Type B pancreatic cell (in vitro differentiated cells): Measurements from ENCODE around the gene SEC24C. TPM values are rescaled to one million over a fixed set of nuclear protein-coding genes. Genes with fewer than 3 reads are reported as not detected.
A peak's percentile ranks its signal among the peaks of the same experiment; 100 is the strongest.
"Not testable (repeated sequence)": the region's sequence is repeated elsewhere in the genome, so short reads cannot be mapped to it uniquely, and the experiment has no call there.

Experiments
- DNase-seq: peaks from one replicate; pipeline ENCODE4 v3.0.0; 2021; ENCODE audit warnings: mixed read lengths; ENCODE audit not compliant: unreplicated experiment; ENCODE audit errors: extremely low spot score
- H3K27ac Mint-ChIP-seq: 2 replicates; pipeline ENCODE4 v1.8.0; 2021; ENCODE audit warnings: mild to moderate bottlenecking, mixed read lengths
- H3K27me3 Mint-ChIP-seq: 2 replicates; pipeline ENCODE4 v1.8.0; 2021; ENCODE audit warnings: mixed read lengths
- H3K36me3 Mint-ChIP-seq: 2 replicates; pipeline ENCODE4 v1.8.0; 2021; ENCODE audit warnings: mixed read lengths
- H3K4me1 Mint-ChIP-seq: one replicate; pipeline ENCODE4 v1.8.0; 2021; ENCODE audit warnings: mixed read lengths; ENCODE audit not compliant: unreplicated experiment
- H3K4me3 Mint-ChIP-seq: 2 replicates; pipeline ENCODE4 v1.8.0; 2021; ENCODE audit warnings: mild to moderate bottlenecking, mixed read lengths
- H3K9me3 Mint-ChIP-seq: 2 replicates; pipeline ENCODE4 v1.8.0; 2021; ENCODE audit warnings: mixed read lengths
- CTCF ChIP-seq: fragments of 200-600 bp; sonication (generic); conservative IDR thresholded peaks from 2 replicates; pipeline ENCODE4 v1.5.0; 2021; ENCODE audit warnings: antibody characterized with exemption, mild to moderate bottlenecking
- long read RNA-seq: library from polyadenylated mRNA; unstranded; transcript quantifications from one replicate; pipeline ENCODE4 v2.0.0, GENCODE V29; 2020
- total RNA-seq: library from RNA; stranded (reverse); gene quantifications from 2 replicates; pipeline ENCODE4 v1.2.1, GENCODE V29; 2021; ENCODE audit warnings: low replicate concordance

The SEC24C gene
- 75.5 and 90.3 TPM in 2 replicates for total RNA-seq
- long read RNA-seq, full-length matches to known transcripts = 8 of 102 reads
- long read RNA-seq, partial matches to known transcripts = 87 of 102 reads
- long read RNA-seq, other reads (novel, unspliced or antisense) = 7 of 102 reads

- H3K36me3 Mint-ChIP-seq = peaks cover 6% of the 10 kb centered on the region
- H3K27me3 Mint-ChIP-seq = no peaks in the 10 kb centered on the region
- TF ChIP-seq CTCF = peak; percentile 32
- H3K4me3 Mint-ChIP-seq = peak within 1 kb of the TSS; percentile 100
- DNase-seq = peak; percentile 96
- H3K4me1 Mint-ChIP-seq = peaks cover 22% of the 10 kb centered on the region
- peak within 1 kb of the TSS; percentile 100 for H3K27ac Mint-ChIP-seq
- H3K9me3 Mint-ChIP-seq = no peaks in the 10 kb centered on the region
These were observed at the start of gene SEC24C for GRCh38 chr10:73743905-73744663. Gene SEC24C, plus strand, starts transcription at chr10:73744372. Its CDS starts 2,461 bp downstream, at chr10:73746833.

- H3K9me3 Mint-ChIP-seq, H3K27me3 Mint-ChIP-seq, H3K4me3 Mint-ChIP-seq, H3K4me1 Mint-ChIP-seq, DNase-seq, H3K36me3 Mint-ChIP-seq, H3K27ac Mint-ChIP-seq: not testable (repeated sequence)
These were observed 48.9 kb upstream of the SEC24C start for GRCh38 chr10:73695302-73695701.

GRCh38 chr10:73697675-73698159, 46.5 kb upstream of the SEC24C start, which contains the start of gene AGAP5:
Gene AGAP5, minus strand, starts transcription at chr10:73698109. Its CDS starts 354 bp downstream, at chr10:73697755.
- H3K9me3 Mint-ChIP-seq, H3K27me3 Mint-ChIP-seq, H3K4me1 Mint-ChIP-seq, H3K36me3 Mint-ChIP-seq, DNase-seq, H3K4me3 Mint-ChIP-seq, H3K27ac Mint-ChIP-seq: not testable (repeated sequence)

- not testable (repeated sequence) for H3K9me3 Mint-ChIP-seq, H3K27ac Mint-ChIP-seq, DNase-seq, H3K27me3 Mint-ChIP-seq, H3K4me1 Mint-ChIP-seq, H3K4me3 Mint-ChIP-seq, H3K36me3 Mint-ChIP-seq
These were observed 45.4 kb upstream of the SEC24C start for GRCh38 chr10:73698819-73699218.

- H3K36me3 Mint-ChIP-seq, H3K4me3 Mint-ChIP-seq, DNase-seq, H3K27ac Mint-ChIP-seq, H3K4me1 Mint-ChIP-seq, H3K27me3 Mint-ChIP-seq, H3K9me3 Mint-ChIP-seq: not testable (repeated sequence)
These were observed 40.2 kb upstream of the SEC24C start for GRCh38 chr10:73703924-73704323.

- not testable (repeated sequence) for H3K4me3 Mint-ChIP-seq, H3K9me3 Mint-ChIP-seq, H3K4me1 Mint-ChIP-seq, H3K36me3 Mint-ChIP-seq, H3K27ac Mint-ChIP-seq, H3K27me3 Mint-ChIP-seq, DNase-seq
These were observed 38.6 kb upstream of the SEC24C start for GRCh38 chr10:73705506-73706072.

GRCh38 chr10:73706488-73706887, 37.7 kb upstream of the SEC24C start:
- DNase-seq, H3K27me3 Mint-ChIP-seq, H3K36me3 Mint-ChIP-seq, H3K9me3 Mint-ChIP-seq, H3K27ac Mint-ChIP-seq, H3K4me1 Mint-ChIP-seq, H3K4me3 Mint-ChIP-seq: not testable (repeated sequence)

- H3K4me1 Mint-ChIP-seq, H3K9me3 Mint-ChIP-seq, H3K36me3 Mint-ChIP-seq, H3K4me3 Mint-ChIP-seq, H3K27me3 Mint-ChIP-seq, DNase-seq, H3K27ac Mint-ChIP-seq: not testable (repeated sequence)
These were observed 36.5 kb upstream of the SEC24C start for GRCh38 chr10:73707628-73708027.

GRCh38 chr10:73708122-73708521, 36.0 kb upstream of the SEC24C start:
- H3K4me3 Mint-ChIP-seq, H3K27ac Mint-ChIP-seq, DNase-seq, H3K9me3 Mint-ChIP-seq, H3K4me1 Mint-ChIP-seq, H3K36me3 Mint-ChIP-seq, H3K27me3 Mint-ChIP-seq: not testable (repeated sequence)

GRCh38 chr10:73711683-73712082, 32.5 kb upstream of the SEC24C start:
- H3K27me3 Mint-ChIP-seq, H3K4me3 Mint-ChIP-seq, H3K4me1 Mint-ChIP-seq, H3K9me3 Mint-ChIP-seq, DNase-seq, H3K27ac Mint-ChIP-seq, H3K36me3 Mint-ChIP-seq: not testable (repeated sequence)

- H3K4me3 Mint-ChIP-seq, H3K27me3 Mint-ChIP-seq, H3K4me1 Mint-ChIP-seq, DNase-seq, H3K9me3 Mint-ChIP-seq, H3K27ac Mint-ChIP-seq, H3K36me3 Mint-ChIP-seq: not testable (repeated sequence)
These were observed 30.3 kb upstream of the SEC24C start for GRCh38 chr10:73713912-73714311.

- H3K4me1 Mint-ChIP-seq, H3K36me3 Mint-ChIP-seq, H3K27me3 Mint-ChIP-seq, DNase-seq, H3K27ac Mint-ChIP-seq, H3K4me3 Mint-ChIP-seq, H3K9me3 Mint-ChIP-seq: not testable (repeated sequence)
These were observed 29.7 kb upstream of the SEC24C start for GRCh38 chr10:73714483-73714882.
